HG03066 (cell line): ENCODE results near the gene HPCA.

Experiments used
- ATAC-seq: cut with Tn5 transposase; IDR thresholded peaks from one replicate; pipeline ENCODE4 v1.9.1; 2021; ENCODE audit warnings: low read depth; ENCODE audit not compliant: unreplicated experiment

The HPCA gene

DNA sequence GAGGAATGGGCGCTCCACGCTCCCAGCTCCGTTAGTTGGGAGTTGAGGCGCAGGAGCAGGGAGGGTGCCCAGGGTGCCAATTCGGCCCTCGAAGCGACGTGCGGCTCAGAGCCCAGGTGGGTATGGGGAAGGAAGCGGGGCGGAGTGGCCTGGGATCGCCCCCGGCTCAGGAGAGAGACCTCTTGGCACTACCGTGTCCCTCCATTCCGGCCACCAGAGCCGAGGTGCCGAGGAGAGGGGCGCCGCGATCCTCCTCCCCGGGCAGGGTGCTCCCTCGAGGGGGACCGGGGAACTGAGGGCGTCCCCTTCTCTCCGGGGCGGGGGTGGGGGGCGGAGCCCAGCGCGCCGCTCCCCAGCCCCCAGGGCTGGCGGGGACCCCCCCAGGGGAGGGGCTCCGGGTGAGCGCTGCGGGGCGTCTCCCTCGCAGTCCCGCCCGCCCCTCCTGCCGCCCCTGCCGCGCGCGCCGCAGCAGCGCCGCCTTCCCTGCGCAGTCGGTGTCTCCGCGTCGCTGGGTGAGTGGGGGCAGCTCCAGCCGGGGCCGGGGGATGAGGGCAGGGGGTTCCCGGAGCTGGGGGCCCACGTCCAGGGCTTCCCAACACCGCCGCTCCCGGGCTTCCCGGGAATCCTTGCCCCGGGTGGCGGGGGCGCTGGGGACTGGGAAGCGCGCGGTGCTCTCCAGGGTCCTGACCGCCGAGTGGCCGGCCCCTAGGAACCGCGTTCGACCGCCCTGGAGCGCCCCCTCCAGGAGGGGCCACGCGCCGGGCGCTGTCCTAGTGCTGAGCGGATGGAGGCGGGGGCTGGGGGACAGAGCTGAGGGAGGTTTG, at the start of gene HPCA:
TSS of gene HPCA (plus strand) at position 488 of the 824 bp plus-strand sequence. CDS start 2,408 bp downstream, outside the sequence.
- no peak for ATAC-seq

DNA sequence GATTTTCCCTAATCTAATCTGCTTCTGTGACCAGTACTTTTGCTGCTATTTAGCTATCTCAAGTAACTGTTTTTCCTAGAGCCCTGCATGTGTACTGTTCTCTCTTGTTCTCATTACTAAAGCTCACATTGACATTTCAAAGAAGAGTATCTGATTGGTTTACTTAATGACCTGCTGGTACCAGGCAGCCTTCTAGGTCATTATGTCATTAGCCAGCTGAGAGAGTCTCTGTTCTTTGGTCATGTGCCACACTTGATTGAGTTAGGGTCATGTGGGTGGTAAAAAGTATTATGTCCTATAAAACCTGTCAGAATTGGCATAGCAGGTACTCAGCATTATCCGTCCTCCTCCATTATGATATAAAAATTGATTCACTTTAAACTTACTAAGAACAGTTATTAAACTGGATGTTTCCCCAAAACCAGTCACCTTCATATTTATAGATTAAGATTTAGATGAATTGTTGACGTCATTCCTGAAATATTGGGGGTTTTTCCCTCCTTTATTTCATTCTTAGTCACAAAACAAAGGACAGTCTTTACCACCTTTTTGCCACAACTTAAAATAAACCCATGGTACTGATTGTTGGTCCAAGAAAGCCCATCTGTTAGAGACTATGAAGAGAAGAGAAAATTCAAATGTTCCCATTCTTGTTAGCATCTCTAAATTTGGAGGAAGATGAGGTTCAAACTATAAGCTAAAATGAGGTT, 37.8 kb upstream of the HPCA start:
- no peak for ATAC-seq

DNA sequence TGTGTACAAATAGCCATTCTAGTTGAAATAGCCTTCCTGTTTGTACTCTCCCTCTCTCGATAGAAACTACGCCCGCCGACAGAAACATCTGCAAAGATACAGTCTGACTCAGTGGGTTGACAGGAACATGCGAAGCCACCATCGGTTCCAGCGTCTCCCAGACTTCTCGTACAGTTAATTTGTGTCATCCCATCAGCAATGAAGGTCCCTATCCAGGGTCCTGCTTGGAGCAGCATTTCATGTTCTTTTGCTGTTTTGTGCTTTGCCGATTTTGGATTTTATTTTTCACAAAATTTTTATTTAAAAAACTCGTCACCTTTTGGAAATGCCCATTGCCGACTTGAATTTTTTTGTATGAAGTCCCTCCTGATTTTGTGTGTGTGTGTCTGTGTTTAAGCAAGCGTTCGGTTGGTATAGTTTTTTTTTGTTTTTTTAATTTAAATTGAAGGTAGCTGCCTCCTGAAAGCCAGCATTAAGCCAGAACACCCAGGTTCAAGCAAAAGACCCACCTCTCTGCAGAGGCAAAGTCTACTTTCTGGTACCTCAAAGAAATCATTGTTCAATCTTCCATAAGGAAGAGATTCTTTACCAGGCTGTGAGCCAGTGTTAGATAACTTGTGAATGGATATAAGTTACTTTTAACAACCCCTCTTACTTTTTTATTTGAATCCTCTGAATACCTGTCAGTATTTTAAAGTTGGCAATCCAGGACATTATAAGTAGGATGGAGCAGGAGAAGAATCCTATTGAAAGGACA, 30.3 kb upstream of the HPCA start:
- no peak for ATAC-seq

DNA sequence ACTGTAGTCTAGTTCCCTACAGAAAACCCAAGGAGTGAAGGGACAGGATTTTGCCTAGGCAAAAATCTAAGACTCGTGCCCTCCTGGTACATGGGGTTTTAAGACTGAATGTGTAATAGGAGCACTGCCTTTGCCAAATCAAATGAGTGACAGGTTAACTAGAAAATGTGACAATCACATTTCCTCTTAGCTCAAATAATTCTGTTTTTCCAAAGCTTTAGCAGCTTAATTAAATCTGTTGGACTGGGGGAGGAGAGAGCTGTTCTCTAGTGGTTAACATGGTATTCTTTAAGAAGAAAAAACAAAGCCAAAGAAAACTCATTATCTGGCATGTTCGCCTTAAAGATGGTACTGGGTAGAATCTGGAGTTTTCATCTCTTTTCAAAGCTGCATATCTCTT, 28.2 kb upstream of the HPCA start:
- no peak for ATAC-seq

DNA sequence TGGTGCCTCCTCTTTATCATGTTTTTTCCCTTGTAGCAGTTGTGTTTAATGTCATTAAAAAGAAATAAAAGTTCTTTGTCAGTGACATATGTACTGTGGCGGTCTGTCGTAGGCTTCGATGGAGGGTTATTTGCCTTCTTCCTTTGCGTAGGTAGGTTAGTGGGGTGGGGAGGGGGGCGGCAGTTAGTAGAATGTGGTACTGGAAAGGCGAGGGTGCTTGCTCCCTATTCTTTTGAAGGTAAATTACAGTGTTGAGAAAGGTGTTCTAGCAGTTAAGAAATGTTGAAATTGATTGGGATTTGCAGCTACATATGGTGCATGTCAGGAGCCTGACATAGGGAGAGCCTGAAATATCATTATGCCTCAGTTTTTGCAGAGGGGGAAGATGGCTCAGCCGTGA, 27.5 kb upstream of the HPCA start:
- no peak for ATAC-seq

DNA sequence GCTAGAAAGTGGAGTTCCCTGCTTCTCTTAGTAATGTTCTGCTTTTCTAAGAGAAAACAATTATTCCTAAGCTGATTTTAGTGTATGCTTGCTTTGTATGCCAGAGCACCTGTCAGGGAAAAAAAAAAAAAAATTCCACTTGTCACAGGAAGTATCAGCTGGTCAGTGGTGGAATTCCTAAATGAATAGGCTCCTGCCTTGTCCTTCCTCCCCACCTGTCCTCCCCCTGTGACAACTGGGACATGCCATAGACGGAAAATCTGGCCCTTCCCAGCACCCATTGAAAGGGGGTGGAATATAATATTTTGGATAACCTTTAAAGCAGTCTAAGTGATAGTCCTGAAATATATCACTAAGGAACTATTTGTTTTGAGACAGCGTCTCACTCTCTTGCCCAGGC, 26.4 kb upstream of the HPCA start:
- ATAC-seq: no peak

DNA sequence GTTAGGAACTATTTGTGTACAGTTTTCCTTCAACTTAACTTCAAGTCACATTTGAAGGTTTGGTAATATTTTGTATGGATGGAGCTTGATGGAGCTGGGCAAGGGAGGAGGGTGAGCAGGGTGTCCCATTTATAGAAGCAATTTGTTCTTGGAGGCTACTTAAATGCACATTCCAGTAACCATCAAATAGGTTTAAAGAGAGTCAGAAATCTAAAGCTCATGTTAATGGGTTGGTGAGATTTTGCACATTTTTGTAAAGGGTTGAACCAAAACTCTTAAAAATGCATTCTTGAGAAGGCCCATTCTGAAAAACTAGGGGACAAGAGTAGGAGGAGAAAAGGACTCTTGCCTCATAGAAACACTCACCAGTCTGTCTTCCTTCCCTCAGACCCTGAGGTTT, 25.7 kb upstream of the HPCA start:
- no peak for ATAC-seq

DNA sequence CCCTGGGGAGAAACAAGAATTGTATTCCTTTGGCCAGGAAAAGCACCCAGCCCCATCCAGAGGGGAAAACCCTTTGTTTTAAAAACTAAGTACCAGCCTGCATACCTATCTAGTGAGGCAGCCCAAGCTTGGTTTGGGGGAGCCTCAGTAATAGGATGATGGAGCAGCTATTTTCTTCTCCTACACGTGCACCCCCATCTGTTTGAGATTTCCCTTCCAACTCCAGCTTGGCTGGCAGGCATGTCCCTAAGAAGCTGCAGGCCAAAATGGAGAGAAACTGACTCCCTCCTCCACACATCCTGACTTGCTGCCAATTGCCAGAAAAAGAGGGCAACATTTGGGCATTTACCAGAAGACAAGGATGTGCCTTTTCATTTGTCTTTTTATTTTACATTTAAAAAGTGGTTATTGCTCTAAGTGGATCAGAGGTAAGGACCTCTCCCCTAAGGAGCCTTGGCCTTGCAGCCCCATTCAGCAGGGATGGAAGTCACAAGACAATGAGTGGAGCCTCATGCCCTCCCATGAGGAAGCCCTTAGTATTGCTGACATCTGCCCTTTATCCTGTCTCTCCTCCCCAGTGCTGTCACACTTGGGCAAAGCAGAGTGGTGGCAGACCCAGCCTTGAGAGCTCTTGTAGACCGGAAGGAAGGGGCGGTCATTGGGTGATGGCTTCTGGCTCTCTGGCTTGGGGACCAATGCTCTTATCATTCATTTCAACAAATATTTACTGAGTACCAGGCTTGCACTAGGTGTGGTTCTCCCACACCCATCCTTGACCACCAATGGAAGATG, 24.2 kb upstream of the HPCA start:
- no peak for ATAC-seq

DNA sequence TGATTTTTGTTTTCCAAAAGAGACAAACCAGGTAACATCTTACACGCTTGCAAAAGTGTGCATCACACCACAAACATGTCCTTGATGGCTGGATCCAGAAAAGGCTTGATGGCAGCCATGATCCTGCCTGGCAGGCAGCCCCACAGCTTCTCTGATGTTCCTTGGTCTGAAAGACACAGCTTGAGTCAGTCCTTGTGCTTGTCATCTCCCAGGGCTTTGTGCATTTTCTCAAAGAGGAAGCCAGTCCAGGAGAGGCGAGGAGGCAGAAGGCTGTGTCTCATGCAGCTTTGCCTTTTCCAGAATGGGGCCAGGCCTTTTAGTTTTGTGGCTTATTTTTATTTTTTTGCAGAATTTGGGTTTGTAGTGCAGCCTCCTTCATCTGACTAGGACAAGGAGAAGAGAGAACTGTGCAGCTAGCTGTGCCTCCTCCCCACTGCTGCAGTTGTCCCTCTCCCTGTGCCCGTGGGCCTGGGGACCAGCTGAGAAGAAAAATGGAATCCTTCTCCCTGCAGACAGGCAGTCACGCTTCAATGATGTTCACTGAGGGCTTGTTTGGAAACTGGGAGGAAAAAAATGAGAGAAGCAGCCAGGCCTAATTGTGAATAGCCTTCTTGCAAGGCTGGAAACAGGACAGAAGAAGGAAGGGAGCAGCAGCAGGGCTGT, 22.9 kb upstream of the HPCA start:
- ATAC-seq: no peak

DNA sequence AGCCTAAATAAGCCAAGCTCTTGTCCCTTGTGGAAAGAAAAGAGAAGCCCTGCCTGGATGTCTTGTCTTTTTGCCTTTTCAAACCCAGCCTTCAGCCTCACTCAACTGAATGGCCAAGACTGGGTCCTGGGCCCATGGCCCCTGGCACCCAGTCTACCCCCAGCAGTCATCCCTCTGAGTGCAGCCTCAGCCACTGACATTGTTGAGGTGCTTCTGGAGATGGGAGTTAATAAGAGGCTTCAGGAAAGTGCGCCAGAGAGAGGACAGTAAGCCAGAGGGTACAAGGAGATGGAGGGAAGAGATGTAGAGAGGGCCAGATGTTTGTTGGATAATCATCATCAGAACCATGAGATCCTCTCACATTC, 22.4 kb upstream of the HPCA start:
- no peak for ATAC-seq

DNA sequence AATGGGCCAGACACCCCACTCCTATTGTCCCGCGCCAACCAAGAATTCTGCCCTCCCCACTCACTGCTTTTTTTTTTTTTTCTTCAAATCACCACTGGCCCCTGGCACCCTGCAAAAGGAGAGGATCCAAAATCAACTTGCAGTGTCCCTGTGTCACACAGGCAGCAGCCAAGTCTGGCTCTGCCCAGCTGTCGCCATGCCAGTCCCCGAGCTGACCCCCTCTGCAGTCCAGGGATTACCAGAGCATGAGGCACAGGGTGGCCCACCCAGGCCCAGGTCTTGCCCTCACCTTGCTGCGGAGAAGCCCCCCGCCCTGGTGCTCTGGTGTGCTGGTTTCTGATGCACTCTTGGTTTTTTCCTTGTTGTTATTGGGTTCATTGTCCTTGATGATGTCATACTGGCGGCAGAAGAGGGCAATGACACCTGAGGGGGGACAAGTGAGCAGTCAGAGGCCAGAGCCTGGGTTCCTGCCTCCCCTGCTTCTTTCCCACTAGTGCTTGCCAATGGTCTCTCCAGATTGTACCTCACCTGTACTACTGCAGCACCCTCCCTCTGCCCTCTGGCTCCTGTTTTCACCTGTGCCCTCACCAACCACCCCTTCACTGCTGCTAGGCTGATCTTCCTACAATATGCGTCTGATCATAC, 21.8 kb upstream of the HPCA start:
- ATAC-seq: no peak

DNA sequence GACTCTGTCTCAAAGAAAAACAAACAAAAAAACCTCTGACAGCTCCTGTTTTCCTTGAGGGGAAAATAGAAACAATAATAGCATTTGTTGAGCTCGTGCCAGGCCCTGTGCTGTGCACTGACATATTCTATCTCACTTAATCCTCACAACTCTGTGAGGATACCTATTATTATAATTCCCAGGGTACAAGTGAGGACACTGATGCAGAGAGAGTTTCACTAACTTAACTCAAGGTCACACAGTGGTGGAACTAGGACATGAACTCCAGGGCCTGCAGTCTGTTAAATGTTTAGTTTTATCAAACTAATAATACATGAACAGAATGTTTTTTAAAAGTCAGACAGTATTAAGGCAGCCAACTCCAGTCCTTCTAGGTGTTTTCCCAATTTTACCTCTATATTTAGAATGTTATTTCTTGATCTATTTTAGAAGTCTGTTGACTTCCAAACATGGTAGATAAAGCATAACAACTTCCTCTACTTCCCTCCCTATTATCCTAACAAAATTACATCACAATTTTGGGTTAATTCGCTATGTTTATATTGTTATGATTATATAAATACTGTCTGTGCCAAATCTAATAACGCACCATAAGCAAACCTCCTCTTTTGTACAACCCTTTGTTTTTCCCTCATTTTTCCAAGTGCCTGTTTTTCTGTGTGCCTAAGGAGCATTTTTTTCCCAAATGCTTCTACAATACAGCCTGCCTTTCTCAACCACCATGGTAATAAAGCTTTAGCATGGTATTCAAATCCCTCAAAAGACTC, 20.5 kb upstream of the HPCA start:
- ATAC-seq: no peak

DNA sequence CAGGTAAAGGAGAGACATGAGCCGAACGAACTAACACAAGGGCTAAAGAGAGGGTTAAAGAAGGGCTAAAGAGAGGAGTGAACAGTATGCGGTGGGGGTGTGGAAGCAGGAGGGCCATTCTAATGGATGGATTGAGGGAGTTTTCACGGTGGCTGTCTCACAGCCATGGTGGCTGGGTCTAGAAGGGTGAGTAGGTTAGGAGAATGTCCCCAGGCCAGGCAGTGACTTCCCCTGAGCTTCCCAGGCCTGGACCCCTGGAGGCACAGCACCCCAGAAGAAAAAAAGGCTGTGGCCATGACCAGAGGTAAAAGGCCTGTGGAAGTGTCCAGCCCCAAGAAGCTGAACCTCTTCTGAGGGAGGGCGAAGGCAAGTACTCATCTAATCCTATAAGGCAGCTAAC, 19.1 kb upstream of the HPCA start:
- ATAC-seq: no peak

DNA sequence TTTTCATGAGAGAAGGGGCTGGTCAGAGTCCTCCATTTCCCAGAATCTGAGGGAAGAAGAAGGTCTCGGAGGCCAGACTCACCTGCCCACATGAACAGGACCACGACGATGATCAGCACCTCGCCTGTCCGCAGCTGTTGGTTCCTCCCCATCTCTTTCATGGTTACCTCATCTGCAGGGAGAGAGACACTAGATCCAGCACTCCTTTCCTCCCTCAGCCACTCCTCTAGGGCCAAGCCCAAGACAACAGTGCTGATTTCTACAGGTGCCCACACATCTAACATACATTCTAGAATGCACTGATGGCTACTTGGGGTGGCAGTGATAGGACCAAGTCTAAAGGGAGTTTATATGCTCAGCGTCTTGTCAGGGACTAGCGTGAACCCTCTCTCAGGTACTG, 18.6 kb upstream of the HPCA start:
- ATAC-seq: no peak

DNA sequence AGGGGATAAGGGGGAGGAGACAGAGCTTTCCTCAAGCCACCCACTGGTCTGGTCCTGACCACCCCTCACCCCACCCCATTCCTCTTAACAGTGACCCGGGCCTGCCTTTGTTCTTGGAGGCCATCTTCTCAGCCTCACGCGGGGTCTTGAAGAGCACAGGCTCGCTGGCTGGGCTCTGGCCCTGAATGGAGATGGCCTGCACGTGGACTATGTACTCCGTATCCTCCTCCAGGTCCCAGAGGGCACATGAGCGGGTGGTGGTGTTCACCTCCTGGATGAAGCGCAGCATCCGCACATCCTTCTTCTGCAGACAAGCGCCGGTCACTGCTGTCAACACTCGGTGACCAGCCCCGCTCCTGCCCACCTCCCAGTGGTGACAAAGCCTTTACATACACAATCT, 18.2 kb upstream of the HPCA start:
- no peak for ATAC-seq

DNA sequence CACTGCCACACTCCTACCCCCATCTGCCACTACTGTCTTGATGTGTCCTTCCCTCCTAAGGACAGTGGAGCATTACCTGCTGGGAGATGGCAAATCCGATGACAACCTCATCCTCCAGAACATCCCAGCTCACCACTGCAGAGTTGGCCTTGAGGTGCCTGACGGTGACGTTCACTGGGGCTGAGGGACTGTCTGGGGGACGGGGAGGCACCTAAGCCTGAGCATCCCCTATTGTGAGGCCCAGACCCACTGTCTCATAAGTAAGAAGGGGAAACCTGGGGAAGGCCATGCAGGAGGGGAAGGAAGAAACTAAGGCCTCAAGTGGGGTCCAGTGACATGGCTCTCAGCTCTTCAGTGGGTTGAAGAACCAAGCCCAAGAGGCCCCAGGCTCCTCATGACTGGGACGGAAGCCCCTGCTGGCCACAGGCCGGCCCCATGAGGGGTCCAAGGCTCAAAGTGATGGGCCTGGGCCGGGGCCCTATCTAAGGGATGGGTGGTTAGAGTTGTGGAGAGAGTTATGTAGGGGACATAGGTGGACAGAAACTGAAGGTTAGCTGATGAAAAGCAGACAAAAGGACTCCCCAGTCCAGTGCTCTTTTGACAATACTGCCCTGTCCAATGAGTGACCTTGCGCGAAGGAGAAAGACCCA, 17.4 kb upstream of the HPCA start:
- ATAC-seq: no peak

DNA sequence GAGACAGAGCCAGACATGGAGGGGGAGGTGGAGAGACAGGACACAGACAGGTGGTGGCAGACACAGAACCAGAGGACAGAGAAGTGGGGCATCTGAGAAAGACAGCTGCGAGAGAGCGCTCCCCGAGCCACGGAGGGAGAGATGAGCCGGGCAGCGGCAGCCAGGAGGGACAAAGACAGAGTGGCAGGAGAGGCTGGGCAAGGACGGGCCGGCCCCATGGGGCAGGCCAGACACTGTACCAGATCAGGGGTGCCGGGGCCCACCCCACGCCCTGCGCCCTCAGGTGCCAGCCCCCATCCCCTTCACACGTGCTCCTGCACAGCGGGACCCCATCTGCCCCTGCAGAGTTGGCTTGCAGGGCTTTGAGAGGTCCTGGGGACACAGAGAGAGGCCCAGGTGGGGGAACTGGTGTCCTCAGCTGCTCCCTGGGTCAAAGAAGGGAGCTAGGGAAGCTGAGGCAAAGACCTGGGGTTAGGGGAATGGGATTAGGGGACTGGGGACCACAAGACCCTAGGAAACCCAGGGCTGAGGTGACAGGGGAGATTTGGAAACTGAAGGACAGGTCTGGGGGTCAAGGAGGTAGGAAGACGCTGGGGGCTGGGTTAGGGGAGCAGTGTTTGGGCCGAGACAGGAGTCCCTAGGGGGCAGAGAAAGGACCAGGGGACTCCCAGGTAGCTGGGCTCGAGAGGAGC, 16.2 kb upstream of the HPCA start:
- ATAC-seq: no peak
